Adipocyte (in vitro differentiated cells): ENCODE results near the gene PARD3B.

ENCODE experiments used
- DNase-seq: peaks from one replicate; pipeline ENCODE4 v3.0.0-alpha.2; 2015; ENCODE audit warnings: low read depth
- H3K27me3 ChIP-seq: replicated peaks from 2 replicates; pipeline ENCODE4 v1.7.0; 2013; ENCODE audit warnings: mild to moderate bottlenecking, low read length, moderate library complexity; ENCODE audit not compliant: control insufficient read depth, insufficient read depth
- H3K36me3 ChIP-seq: 2 replicates; pipeline ENCODE4 v1.7.0; 2013; ENCODE audit warnings: low read length, mild to moderate bottlenecking, moderate library complexity; ENCODE audit not compliant: control insufficient read depth, insufficient read depth, severe bottlenecking
- H3K4me1 ChIP-seq: 2 replicates; pipeline ENCODE4 v1.7.0; 2013; ENCODE audit warnings: mild to moderate bottlenecking, low read length, moderate library complexity; ENCODE audit not compliant: control insufficient read depth, insufficient read depth
- H3K4me3 ChIP-seq: 2 replicates; pipeline ENCODE4 v1.7.0; 2013; ENCODE audit warnings: mild to moderate bottlenecking, low read length, moderate library complexity
- H3K9ac ChIP-seq: 2 replicates; pipeline ENCODE4 v1.7.0; 2013; ENCODE audit warnings: mild to moderate bottlenecking, low read length, moderate library complexity
- H3K9me3 ChIP-seq: 2 replicates; pipeline ENCODE4 v1.7.0; 2013; ENCODE audit warnings: mild to moderate bottlenecking, low read length, moderate library complexity; ENCODE audit not compliant: control insufficient read depth

The PARD3B gene

GRCh38 chr2:205386109-205386508 is 840.8 kb downstream of the PARD3B start:
- Histone ChIP-seq H3K9ac (no peak overlapping the region), H3K36me3 (no peaks in the 10 kb centered on the region), H3K9me3 (no peaks in the 10 kb centered on the region), H3K27me3 (no peaks in the 10 kb centered on the region), H3K4me3 (no peak overlapping the region), H3K4me1 (peaks cover 15% of the 10 kb centered on the region)
- peak; percentile 50 for DNase-seq

- H3K4me3 ChIP-seq = no peak overlapping the region
- no peaks in the 10 kb centered on the region for H3K9me3 ChIP-seq
- no peak overlapping the region for H3K9ac ChIP-seq
- H3K4me1 ChIP-seq = peaks cover 15% of the 10 kb centered on the region
- H3K27me3 ChIP-seq = no peaks in the 10 kb centered on the region
- no peak for DNase-seq
- no peaks in the 10 kb centered on the region for H3K36me3 ChIP-seq
These were observed 842.2 kb downstream of the PARD3B start for GRCh38 chr2:205387350-205388055.

- no peak overlapping the region for H3K4me3 ChIP-seq
- no peaks in the 10 kb centered on the region for H3K9me3 ChIP-seq
- no peaks in the 10 kb centered on the region for H3K27me3 ChIP-seq
- H3K36me3 ChIP-seq = no peaks in the 10 kb centered on the region
- peaks cover 15% of the 10 kb centered on the region for H3K4me1 ChIP-seq
- H3K9ac ChIP-seq = no peak overlapping the region
- no peak for DNase-seq
These were observed 845.6 kb downstream of the PARD3B start for GRCh38 chr2:205390866-205391265.

- H3K36me3 ChIP-seq = no peaks in the 10 kb centered on the region
- H3K9me3 ChIP-seq = no peaks in the 10 kb centered on the region
- DNase-seq = no peak
- no peak overlapping the region for H3K4me3 ChIP-seq
- H3K9ac ChIP-seq = no peak overlapping the region
- H3K4me1 ChIP-seq = peaks cover 14% of the 10 kb centered on the region
- no peaks in the 10 kb centered on the region for H3K27me3 ChIP-seq
These were observed 856.2 kb downstream of the PARD3B start for GRCh38 chr2:205401511-205401910.

- no peaks in the 10 kb centered on the region for H3K9me3 ChIP-seq
These were observed 856.7 kb downstream of the PARD3B start for GRCh38 chr2:205402011-205402410.

GRCh38 chr2:205403244-205403825 is 858.1 kb downstream of the PARD3B start:
- Histone ChIP-seq H3K27me3 (no peaks in the 10 kb centered on the region), H3K9me3 (no peaks in the 10 kb centered on the region), H3K4me3 (no peak overlapping the region), H3K4me1 (peaks cover 23% of the 10 kb centered on the region), H3K9ac (no peak overlapping the region), H3K36me3 (no peaks in the 10 kb centered on the region)
- no peak for DNase-seq

More at GRCh38 chr2:205402011-205402410, 856.7 kb downstream of the PARD3B start:
- DNase-seq = no peak
- H3K36me3 ChIP-seq = no peaks in the 10 kb centered on the region
- no peaks in the 10 kb centered on the region for H3K27me3 ChIP-seq
- peaks cover 14% of the 10 kb centered on the region for H3K4me1 ChIP-seq
- no peak overlapping the region for H3K9ac ChIP-seq
- no peak overlapping the region for H3K4me3 ChIP-seq

- Histone ChIP-seq H3K36me3 (no peaks in the 10 kb centered on the region), H3K4me1 (peaks cover 36% of the 10 kb centered on the region), H3K9me3 (no peaks in the 10 kb centered on the region), H3K4me3 (no peak overlapping the region), H3K9ac (no peak overlapping the region), H3K27me3 (no peaks in the 10 kb centered on the region)
- peak; percentile 45 for DNase-seq
These were observed 859.9 kb downstream of the PARD3B start for GRCh38 chr2:205405194-205405593.

- DNase-seq = peak; percentile 85
- Histone ChIP-seq H3K4me1 (peaks cover 36% of the 10 kb centered on the region), H3K9ac (no peak overlapping the region), H3K4me3 (no peak overlapping the region), H3K27me3 (no peaks in the 10 kb centered on the region), H3K9me3 (no peaks in the 10 kb centered on the region), H3K36me3 (no peaks in the 10 kb centered on the region)
These were observed 860.5 kb downstream of the PARD3B start for GRCh38 chr2:205405752-205406151.

- no peaks in the 10 kb centered on the region for H3K36me3 ChIP-seq
- H3K27me3 ChIP-seq = no peaks in the 10 kb centered on the region
- peak overlapping the region; percentile 41 for H3K9ac ChIP-seq
- peaks cover 46% of the 10 kb centered on the region for H3K4me1 ChIP-seq
- H3K4me3 ChIP-seq = peak overlapping the region; percentile 36
- DNase-seq = peak; percentile 94
- H3K9me3 ChIP-seq = no peaks in the 10 kb centered on the region
These were observed 862.7 kb downstream of the PARD3B start for GRCh38 chr2:205407984-205408383.

GRCh38 chr2:205408696-205409095 is 863.4 kb downstream of the PARD3B start:
- Histone ChIP-seq H3K27me3 (no peaks in the 10 kb centered on the region), H3K9ac (peak overlapping the region; percentile 41), H3K4me3 (no peak overlapping the region), H3K4me1 (peaks cover 46% of the 10 kb centered on the region), H3K36me3 (no peaks in the 10 kb centered on the region), H3K9me3 (no peaks in the 10 kb centered on the region)
- no peak for DNase-seq

GRCh38 chr2:205409411-205409810 is 864.1 kb downstream of the PARD3B start:
- DNase-seq = no peak
- Histone ChIP-seq H3K4me3 (no peak overlapping the region), H3K27me3 (no peaks in the 10 kb centered on the region), H3K4me1 (peaks cover 46% of the 10 kb centered on the region), H3K36me3 (no peaks in the 10 kb centered on the region), H3K9me3 (no peaks in the 10 kb centered on the region), H3K9ac (no peak overlapping the region)
